Fibroblast of skin of scalp (primary cell): ENCODE data around the gene DPEP2NB.
"Not testable (repeated sequence)": the region's sequence is repeated elsewhere in the genome, so short reads cannot be mapped to it uniquely, and the experiment has no call there.

Experiments
- DNase-seq: peaks from one replicate; pipeline ENCODE4 v3.0.0-alpha.2; 2013

The DPEP2NB gene

GRCh38 chr16:67982011-67982696 is 33.6 kb downstream of the DPEP2NB start:
- DNase-seq = no peak

GRCh38 chr16:67979955-67980678 is 35.6 kb downstream of the DPEP2NB start, which contains the start of gene DPEP3:
TSS of gene DPEP3 (minus strand) at chr16:67980499. CDS start at chr16:67980380, 119 bp downstream.
- DNase-seq = no peak

GRCh38 chr16:67977469-67978227 is 38.1 kb downstream of the DPEP2NB start:
- DNase-seq = no peak

- DNase-seq = no peak
Measured at GRCh38 chr16:67977005-67977404, 38.7 kb downstream of the DPEP2NB start.

GRCh38 chr16:67976205-67976604 is 39.5 kb downstream of the DPEP2NB start:
- DNase-seq = no peak

GRCh38 chr16:67975321-67976105 is 40.2 kb downstream of the DPEP2NB start:
- no peak for DNase-seq

- DNase-seq = not testable (repeated sequence)
Measured at GRCh38 chr16:67972285-67972684, 43.4 kb downstream of the DPEP2NB start.

- no peak for DNase-seq
Measured at GRCh38 chr16:67971111-67971510, 44.6 kb downstream of the DPEP2NB start.

GRCh38 chr16:67969254-67970039 is 46.3 kb downstream of the DPEP2NB start:
- no peak for DNase-seq

- peak; percentile 90 for DNase-seq
Measured at GRCh38 chr16:67968400-67969253, 47.1 kb downstream of the DPEP2NB start, which contains the start of gene SLC12A4. TSS of gene SLC12A4 (minus strand) at chr16:67968637. CDS start at chr16:67968553, 84 bp downstream.

GRCh38 chr16:67967958-67968399 is 47.7 kb downstream of the DPEP2NB start:
- DNase-seq = peak; percentile 41

- peak; percentile 22 for DNase-seq
Measured at GRCh38 chr16:67967183-67967957, 48.3 kb downstream of the DPEP2NB start.

GRCh38 chr16:67966549-67967182 is 49.0 kb downstream of the DPEP2NB start:
- DNase-seq = peak; percentile 15

GRCh38 chr16:67965668-67966548 is 49.8 kb downstream of the DPEP2NB start:
- DNase-seq = no peak

- no peak for DNase-seq
Measured at GRCh38 chr16:67964477-67965131, 51.1 kb downstream of the DPEP2NB start.

- no peak for DNase-seq
Measured at GRCh38 chr16:67963662-67964321, 51.9 kb downstream of the DPEP2NB start.
